HS-5 (cell line): ENCODE results near the gene DNMBP.
A peak's percentile ranks its signal among the peaks of the same experiment; 100 is the strongest.
"Not testable (repeated sequence)": the region's sequence is repeated elsewhere in the genome, so short reads cannot be mapped to it uniquely, and the experiment has no call there.

Experiments used
- DNase-seq: peaks from one replicate; pipeline ENCODE4 v3.0.0-alpha.2; 2012; ENCODE audit warnings: low read depth

Gene DNMBP

DNA sequence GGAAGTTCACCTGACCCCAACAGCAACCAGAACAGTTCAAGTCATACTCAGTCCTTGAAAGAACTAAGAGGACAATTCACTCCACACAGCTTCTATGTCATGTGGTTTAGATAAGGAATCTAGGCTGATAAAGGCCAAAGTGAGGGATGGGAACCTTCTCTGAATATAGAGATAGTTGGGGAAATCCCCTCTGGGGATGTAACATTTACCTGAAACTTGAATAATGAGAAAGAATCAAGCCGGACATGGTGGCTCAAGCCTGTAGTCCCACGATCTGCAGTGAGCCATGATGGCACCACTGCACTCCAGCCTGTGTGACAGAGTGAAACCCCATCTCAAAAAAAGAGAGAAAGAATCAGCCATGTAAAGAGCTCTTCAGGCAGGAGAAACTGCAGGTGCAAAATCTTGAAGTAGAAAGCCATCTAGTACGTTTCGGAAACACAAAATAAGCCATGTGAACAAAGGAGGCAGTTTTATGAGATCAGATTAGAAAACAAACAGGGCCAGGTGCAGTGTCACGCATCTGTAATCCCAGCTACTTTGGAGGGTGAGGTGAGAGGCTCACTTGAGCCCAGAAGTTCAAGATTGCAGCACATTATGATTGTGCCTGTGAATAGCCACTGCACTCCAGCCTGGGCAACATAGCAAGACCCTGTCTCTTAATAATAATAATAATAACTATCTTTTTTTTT lies 4.5 kb upstream of the DNMBP start:
- DNase-seq, result no peak

DNA sequence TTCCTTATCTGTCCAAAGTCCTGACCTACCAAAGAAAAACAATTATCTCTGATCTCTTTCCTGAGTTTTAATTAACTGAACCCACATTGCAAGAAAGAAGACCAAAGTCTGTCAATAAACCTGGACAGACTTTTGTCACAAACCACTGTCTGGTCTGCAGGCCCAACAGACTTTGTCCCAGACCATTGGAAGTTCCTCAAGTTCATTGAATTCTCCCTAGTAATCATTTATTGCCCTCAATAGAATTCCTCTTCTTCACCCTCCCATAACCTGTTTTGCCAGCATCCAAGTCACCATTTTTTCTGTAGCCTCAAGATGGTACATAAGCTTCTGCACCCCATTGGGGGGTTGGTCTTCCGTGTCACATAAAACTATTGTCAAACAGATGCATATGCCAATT lies 3.9 kb upstream of the DNMBP start:
- DNase-seq, result no peak

DNA sequence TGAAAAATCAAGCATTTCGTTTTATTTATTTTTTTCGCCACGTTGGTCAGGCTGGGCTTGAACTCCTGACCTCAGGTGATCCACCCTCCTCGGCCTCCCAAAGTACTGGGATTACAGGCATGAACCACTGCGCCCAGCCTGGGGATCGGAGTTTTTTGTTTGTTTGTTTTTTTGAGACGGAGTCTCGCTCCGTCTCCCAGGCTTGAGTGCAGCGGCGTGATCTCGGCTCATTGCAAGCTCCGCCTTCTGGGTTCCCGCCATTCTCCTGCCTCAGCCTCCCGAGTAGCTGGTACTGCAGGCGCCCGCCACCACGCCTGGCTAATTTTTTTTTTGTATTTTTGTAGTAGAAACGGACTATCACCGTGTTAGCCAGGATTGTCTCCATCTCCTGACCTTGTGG lies 2.2 kb upstream of the DNMBP start:
- DNase-seq, result not testable (repeated sequence)

DNA sequence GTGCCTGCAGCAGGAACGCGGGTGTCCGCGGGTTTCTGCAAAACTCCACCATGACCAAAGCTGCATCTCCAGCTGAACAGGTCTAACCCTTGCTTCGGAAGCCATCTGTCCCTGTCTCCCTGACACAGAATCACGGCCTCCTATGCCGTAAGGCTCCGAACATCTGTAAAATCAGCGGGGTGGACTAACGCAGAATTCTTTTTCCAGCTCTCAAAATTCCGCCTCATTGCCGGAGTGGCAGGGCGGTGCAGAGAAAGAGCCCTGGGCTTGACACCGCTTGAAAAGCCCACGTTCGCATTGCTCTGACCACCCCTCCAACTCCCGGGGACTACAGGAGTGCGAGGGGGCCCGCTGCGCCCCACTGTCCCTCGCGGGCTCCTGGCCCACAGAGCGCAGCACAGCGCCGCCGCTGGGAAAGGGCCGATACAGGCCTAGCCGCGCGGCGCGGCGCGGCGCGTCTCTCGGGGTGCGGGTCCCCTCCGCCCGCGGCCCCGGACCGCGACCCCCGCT lies 409 bp downstream of the DNMBP start:
- DNase-seq, result no peak

DNA sequence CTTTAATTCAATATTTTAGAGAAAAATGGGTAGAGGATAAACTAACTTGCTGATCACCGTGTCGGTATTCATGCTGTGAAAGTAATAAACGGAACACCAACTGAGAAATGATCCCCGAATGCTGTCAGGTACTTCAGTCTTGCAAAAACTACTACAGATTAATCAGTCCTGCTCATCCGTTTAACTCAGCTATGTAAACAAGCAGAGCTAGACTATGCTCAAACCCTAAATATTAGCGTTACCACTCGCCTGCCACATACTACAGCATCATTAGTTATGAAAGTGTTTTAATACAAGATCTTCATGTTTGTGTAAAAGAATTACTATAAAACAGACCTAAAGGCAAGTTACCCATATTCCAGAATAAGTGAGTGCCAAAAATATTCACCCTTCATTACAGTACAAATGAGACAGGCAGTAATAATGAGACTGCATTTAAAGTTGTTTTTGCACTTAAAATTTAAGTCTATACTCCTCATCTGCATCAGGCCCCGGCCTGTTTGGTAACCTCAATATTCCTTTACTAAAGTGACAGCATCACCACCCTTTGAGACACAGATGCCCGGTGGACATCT lies 952 bp downstream of the DNMBP start:
- DNase-seq, result no peak

DNA sequence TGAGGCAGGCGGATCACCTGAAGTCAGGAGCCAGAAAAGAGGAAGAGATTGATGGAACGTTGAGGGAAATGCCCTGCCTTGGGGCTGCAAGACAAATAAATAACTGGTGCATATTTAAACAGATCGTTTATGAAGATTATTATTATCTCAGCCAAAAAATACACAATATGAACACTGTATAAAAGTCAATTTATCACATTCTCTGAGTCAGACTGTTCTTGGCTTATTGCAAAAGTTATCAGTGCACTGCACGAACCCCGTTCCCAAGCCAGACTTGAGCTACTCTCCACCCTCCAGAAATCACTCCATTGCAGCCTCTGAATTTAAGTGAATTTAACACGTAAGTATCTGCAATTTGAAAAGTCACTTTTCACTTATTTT lies 1.6 kb downstream of the DNMBP start:
- no peak for DNase-seq

DNA sequence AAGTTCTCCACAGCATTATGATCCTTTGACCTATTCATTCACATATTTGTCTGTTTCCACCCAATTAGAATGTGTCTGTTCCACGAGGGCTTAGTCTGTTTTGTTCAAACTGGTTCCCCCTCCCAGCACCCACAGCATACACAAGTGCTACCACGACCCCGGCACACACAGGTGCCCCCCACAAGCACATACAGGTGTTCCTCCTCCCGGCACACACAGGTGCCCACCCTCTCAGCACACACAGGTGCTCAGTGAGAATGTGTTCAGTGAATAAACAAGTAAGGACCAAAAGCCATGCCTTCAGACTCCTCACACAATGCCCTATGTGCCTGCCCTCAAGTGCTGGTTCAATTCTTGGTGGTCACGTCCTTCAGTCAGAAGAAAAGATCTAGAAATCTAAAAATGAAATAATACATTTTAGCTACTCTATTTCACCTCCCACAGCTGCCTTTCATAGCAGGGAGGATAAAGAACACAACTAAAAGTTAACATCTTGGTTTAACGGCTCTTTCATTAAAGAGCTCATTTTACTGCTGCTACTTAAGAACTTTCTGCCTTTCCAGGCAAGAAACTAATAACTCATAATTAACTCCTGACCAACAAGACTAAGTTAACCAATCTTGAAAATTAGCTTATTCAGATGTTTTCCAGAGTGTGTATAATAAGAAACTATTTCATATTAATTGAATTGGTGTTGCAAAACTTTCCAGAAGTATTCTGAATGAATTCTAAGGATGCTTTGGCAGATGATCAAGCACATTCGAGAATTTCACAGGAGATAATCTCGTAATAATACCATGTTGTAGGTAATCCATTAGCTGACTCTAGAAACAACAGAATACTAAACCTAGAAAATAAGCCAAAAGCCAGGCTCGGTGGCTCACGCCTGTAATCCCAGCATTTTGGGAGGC lies 2.3 kb downstream of the DNMBP start:
- DNase-seq, result no peak

DNA sequence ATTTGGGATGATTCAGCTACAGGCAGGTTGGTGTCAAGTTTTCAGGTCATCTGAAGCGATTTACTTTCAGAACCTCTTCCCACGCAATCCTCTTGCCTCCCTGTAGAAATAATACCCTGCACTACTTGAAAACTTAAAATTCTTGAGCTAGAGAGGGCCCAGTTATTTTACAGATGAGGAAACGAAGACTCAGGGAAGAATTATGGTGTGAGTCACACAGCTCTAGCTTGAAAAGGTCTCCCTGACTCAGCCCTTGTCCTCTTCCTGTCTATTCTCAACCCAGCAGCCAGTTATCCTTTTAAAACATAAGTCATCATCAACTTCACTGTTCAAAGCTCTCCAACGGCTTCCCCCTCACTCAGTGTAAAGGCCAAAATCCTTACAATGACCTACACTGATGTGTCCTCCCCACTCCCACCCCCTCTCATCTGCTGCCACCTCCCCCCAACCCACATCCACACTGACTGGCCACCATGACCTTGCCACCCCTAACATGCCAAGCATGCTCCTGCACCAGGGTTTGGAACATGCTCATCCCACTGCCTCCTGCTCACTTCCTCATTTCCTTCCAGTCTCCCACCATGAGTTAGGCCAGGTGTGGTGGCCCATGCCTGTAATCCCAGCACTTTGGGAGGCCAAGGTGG lies 3.4 kb downstream of the DNMBP start:
- peak; percentile 95 for DNase-seq

DNA sequence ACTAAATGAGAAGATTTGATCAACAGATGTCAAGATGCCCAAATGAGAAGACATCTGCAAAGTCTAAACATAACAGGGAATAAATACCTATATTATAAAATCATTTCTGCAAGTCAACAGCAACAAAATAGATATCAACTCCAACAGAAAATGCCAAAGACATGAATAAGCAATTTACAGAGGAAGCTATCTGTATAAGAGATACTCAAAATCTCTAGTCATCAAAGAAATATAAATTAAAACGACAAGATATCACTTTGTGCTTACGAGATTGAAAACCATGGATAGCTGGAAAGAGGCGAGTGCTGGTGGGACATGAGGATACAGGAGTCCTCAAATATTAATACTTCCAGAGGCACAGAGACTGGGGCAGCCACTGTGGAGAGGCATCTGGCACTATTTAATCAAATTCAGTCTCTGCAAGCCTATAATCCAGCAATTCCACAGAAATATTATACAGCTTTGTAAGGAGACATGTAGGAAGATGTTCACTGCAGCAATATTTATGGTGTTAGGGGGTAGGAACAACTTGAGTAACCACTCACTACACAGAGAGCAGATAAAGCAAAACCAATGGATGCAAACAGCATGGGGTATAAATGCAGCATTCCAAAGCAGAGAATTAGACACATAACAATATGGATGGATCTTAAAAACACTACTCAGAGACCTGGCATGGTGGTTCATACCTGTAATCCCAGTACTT lies 4.8 kb downstream of the DNMBP start:
- no peak for DNase-seq

DNA sequence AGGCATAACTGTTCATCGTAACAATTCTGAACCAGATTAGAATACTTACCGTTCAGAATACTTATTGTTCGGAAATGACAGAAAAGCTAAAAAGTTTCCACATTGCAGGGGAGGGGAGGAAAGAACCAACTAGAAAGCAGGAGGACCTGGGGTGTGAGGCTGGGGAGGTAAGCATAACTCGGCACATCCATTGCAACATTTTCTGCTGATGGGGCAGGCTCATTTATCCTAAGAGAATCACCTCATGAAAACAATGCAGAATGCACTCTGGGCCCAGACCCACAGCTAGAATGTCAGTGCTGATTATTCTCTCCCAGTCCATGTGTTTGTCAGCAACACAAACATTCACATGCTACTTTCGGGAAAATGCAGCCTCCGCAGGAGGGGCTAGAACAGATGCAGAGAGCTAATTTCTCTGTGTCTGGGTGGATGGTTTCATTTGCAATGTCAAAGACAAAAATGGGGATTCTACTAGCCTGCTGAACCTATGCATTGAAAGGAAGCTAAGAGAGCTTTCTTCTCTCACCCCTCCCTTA lies 9.6 kb downstream of the DNMBP start:
- DNase-seq, result no peak

DNA sequence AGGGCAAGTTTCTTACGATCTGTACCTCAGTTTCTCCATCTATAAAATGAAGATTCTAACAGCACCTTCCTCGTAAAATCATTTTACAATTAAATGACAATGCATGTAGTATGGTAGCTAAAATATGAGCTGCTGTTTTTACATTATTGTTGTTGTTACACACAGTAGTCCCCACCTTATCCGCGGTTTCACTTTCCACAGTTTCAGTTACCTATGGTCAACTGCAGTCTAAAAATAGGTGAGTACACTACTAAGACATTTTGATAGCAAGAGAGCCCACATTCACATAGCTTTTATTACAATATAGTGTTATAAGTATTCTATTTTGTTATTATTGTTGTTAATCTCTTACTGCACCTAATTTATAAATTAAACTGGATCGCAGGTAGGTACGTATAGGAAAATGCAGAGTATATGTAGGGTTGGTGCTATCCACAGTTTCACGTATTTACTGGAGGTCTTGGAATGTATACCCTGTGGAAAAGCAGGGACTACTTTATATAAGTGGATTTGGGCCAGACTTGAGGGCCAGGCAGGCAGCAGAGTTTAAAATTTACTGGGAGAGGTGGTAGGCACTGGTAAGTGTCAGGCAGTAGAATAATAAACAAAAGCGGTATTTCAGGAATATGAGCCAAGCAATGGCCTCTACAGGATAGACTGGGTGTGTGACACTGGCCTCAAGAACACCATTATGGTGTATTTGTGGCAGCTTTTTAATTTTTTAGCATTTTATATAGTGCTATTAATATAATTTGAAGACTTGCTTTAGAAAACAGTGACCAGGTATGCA lies 10.2 kb downstream of the DNMBP start:
- DNase-seq, result no peak

DNA sequence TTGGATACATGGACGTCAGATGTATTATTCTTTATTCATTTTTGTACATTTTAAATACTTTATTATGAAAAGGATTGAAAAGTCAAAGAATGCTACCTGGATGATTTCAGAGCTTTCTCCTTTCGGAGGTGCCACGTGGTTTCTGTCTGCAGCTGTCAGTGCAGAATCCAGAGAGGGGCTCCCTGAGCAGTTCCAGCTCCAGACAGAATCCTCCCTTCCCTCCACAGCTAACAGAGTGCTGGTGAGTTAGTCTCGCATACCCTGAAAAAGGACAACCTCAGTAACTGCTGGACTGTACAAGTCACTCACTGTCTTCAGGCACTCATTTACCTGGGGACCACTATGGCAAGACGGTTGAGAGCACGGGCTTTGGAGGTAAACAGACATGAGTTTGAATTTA lies 10.9 kb downstream of the DNMBP start:
- DNase-seq, result no peak

DNA sequence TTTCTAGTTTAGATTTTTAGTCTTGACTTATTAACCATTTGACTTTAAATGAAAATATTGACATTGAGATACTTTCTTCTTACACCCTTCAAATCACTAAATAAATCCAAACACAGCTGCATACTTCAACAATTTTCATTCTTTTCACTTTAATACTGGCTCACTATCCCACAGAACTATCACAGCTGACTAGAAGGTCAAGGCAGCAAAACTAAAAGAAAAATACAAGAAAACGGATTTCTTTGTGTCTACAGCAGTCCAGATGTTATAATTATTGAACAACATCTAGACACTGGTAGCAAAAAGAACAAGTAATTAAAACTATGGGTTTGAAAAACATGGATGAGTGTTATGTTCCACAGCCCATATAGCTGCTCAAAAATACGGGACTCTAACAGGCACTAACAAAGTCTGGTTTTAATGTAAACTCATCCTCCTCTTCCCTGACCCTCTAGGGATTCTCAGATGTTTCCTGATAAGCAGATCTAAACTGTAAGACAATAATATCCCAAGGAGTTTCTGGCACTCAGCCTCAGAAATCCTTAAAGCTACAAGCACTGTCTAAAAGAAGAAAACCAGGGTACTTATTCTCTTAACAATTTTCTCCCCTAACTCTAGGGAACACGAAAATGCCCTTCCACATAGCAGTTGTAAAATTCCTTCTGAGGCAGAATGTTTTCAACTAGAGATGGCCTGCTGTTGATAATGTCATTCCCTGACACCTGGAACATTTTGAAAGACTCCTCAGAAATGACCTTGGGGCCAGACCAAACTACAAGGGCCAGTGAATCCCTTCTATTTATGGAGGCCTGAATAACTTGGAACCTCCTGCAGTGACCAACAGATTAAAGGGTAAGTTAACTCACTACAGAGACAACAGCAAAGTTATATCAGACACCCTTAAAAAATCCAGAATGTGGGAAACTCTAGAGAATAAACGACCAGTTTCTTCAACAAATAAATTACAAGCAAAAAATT lies 12.8 kb downstream of the DNMBP start:
- no peak for DNase-seq

DNA sequence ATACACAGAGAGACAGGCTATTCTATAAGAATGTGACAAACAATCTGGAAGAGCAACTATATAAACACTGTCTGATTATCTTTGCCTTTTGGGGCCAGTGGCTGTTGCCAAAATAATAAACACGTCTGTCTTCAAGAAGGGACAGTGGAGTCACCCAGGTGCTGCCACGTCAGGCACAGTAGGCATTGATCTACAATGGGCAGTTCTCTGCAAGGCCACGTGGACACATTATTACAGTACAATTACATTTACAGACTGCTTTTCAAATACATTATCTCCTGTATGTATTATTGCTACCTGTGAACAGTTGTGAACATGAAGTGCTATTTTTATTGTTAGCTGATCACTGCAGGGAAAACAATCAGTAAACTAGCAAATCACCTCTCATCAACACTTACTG lies 14.0 kb downstream of the DNMBP start:
- DNase-seq, result no peak

DNA sequence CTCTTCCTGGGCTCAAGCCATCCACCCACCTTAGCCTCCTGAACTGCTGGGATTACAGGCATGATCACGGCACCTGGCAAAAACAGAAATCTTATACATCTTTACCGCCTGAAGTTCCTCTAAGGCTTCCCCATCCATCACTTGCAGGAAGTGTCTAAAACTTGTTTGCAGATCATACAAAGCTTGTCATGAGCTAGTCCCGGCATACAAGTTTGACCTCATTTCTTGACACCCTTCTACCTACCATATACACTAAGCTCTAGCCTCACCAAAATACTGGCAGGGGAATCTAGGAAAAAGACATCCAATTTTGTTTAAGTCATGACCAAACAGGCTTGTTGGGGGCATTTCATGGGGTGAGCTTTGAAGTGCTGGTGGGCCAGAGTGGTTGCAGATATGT lies 14.5 kb downstream of the DNMBP start:
- DNase-seq, result no peak

DNA sequence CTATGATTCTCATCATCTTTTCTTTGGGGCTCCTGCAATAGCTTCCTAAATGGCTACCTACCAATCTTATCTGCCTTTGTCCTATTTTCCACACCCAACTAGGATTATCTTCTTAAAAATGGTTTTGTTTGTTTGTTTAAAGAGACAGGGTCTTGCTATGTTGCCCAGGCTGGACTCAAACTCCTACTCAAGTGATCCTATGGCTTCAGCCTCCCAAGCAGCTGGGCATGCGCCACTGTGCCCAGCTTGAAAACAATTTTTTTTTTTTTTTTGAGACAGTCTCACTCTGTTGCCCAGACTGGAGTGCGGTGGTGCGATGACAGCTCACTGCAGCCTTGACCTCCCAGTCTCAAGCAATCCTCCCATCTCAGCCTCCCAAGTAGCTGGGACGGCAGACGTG lies 14.9 kb downstream of the DNMBP start:
- DNase-seq, result no peak

DNA sequence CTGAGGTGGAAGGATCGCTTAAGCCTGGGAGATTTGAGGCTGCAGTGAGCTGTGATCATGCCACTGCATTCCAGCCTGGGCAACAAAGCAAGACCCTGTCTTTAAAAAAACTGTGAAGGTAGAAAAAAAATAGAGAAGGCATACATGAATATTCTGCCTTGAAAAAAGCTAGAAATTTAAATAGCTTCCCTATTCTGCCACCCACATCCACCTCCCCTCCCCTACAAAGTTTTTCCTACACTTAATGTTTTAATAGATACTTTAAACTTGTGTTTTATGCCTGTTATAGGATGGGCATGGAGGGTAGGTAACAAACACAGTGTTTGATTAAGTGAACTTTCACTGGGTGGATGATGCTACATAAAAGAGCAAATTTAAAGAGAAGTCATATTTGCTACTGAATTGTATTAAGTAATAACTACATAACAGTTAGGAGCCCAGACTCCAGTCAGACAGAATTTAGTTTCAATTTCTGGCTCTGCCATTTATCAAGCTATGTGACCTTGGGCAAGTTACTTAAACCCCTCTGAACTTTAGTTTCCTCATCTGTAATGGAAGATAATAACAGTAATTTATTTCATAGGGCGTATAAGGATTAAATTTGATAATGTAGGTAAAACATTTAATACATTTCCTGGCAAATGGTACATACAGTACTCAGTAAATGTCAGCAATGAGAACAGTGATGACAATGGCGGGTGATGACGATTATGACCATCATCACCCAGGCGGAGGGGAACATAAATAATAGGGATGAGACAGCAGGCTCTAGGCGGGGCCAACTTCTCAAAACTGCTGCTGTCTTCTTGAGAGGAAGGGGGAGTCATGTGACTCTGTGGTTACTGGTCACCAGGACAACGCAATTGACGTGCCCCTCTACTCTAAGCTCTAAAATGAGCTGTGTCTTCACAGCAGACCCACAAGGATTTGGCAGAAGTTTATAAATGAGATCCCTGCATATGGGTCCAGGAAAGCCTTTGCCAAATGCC lies 15.8 kb downstream of the DNMBP start:
- no peak for DNase-seq

DNA sequence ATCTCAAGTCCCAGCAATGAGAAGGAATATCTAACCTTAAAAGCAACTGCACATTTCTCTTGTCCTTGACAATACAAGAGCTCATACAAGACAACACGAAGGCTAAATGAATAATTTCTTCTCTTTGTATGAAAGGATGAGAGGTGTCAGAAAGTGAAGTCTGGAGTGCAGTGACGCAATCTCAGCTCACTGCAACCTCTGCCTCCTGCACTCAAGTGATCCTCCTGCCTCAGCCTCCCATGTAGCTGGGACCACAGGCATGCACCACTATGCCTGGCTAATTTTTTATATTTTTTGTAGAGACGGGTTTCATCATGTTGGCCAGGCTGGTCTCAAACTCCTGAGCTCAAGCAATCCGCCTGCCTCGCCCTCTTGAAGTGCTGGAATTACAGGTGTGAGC lies 24.1 kb downstream of the DNMBP start:
- DNase-seq, result not testable (repeated sequence)
